PC-9 (cell line): ENCODE measurements around the gene NKIRAS1. TPM values are rescaled to one million over a fixed set of nuclear protein-coding genes. Genes with fewer than 3 reads are reported as not detected.

Experiments
- BruUV-seq: library from RNA; stranded (reverse); fragments of 400-500 nt; replicated peaks from 2 replicates; lab custom pipeline; 2021; lab: Mats Ljungman, UMichigan
- CTCF ChIA-PET: fragments of 300-600 bp; sonication (Branson Sonifier 250); formaldehyde crosslinking; loops from one replicate; lab custom pipeline; 2022; ENCODE audit warnings: antibody characterized with exemption; lab: Charles Lee
- POLR2A ChIA-PET: fragments of 300-600 bp; sonication (Branson Sonifier 250); formaldehyde crosslinking; loops from one replicate; lab custom pipeline; 2022; ENCODE audit warnings: antibody characterized with exemption; ENCODE audit not compliant: unreplicated experiment; lab: Charles Lee
- DNase-seq, 2 experiments: peaks; one replicate each; pipeline versions ENCODE4 v3.0.0 to v3.0.0-alpha.2; 2015 to 2022; ENCODE audit warnings: mixed read lengths in 1 of 2
- H2AFZ ChIP-seq: fragments of 200-600 bp; sonication (generic); 2 replicates; pipeline ENCODE4 v1.8.1; 2017; ENCODE audit warnings: antibody characterized with exemption
- H3F3A ChIP-seq: fragments of 200-600 bp; sonication (generic); 2 replicates; pipeline ENCODE4 v1.8.1; 2017; ENCODE audit warnings: antibody characterized with exemption, mild to moderate bottlenecking, low read depth; ENCODE audit not compliant: insufficient read depth
- H3K27ac ChIP-seq: fragments of 200-600 bp; sonication (generic); 2 replicates; pipeline ENCODE4 v1.6.1; 2016; ENCODE audit warnings: mixed run types
- H3K27me3 ChIP-seq: fragments of 200-600 bp; sonication (generic); 2 replicates; pipeline ENCODE4 v1.6.1; 2016; ENCODE audit warnings: low read depth, mixed run types; ENCODE audit not compliant: insufficient read depth
- H3K36me3 ChIP-seq: fragments of 200-600 bp; sonication (generic); 2 replicates; pipeline ENCODE4 v1.6.1; 2016; ENCODE audit warnings: low read depth, mixed run types
- H3K4me1 ChIP-seq: fragments of 200-600 bp; sonication (generic); replicated peaks from 2 replicates; pipeline ENCODE4 v1.6.1; 2016; ENCODE audit warnings: mixed run types; ENCODE audit not compliant: insufficient read depth
- H3K4me2 ChIP-seq: fragments of 200-600 bp; sonication (generic); 2 replicates; pipeline ENCODE4 v1.6.1; 2017; ENCODE audit warnings: mixed run types
- H3K4me3 ChIP-seq: fragments of 200-600 bp; sonication (generic); 2 replicates; pipeline ENCODE4 v1.6.1; 2016; ENCODE audit warnings: mixed run types
- H3K79me2 ChIP-seq: fragments of 200-600 bp; sonication (generic); 2 replicates; pipeline ENCODE4 v1.6.1; 2017; ENCODE audit warnings: low read depth, mixed run types
- H3K9me2 ChIP-seq: fragments of 200-600 bp; sonication (generic); 2 replicates; pipeline ENCODE4 v1.8.1; 2017; ENCODE audit warnings: mild to moderate bottlenecking; ENCODE audit not compliant: insufficient read depth
- H3K9me3 ChIP-seq: fragments of 200-600 bp; sonication (generic); 2 replicates; pipeline ENCODE4 v1.8.1; 2016; ENCODE audit warnings: low read depth; ENCODE audit not compliant: insufficient read depth
- H4K20me1 ChIP-seq: fragments of 200-600 bp; sonication (generic); 2 replicates; pipeline ENCODE4 v1.8.1; 2017; ENCODE audit not compliant: insufficient read depth
- EZH2 ChIP-seq: fragments of 200-600 bp; sonication (generic); IDR thresholded peaks from 2 replicates; pipeline ENCODE4 v1.8.0; 2017; ENCODE audit warnings: antibody characterized with exemption, low read depth
- intact Hi-C: fragments of 100-400 bp; cut with micrococcal nuclease; formaldehyde crosslinking; loops from one replicate; pipeline ENCODE4 v1.10.0; 2022; ENCODE audit not compliant: unreplicated experiment
- total RNA-seq: library from RNA; stranded (reverse); gene quantifications from 2 replicates; pipeline ENCODE4 v1.2.3, GENCODE V29; 2021
- TF ChIP-seq, protein P1 (sequence below): fragments of 200-600 bp; sonication (generic); conservative IDR thresholded peaks from 2 replicates; pipeline ENCODE4 v1.6.1; 2017; ENCODE audit warnings: mixed run types, antibody characterized with exemption, mild to moderate bottlenecking, moderate library complexity

NKIRAS1 gene
- total RNA-seq, 1 experiment from 2014 or later, result 8.6 TPM

DNA sequence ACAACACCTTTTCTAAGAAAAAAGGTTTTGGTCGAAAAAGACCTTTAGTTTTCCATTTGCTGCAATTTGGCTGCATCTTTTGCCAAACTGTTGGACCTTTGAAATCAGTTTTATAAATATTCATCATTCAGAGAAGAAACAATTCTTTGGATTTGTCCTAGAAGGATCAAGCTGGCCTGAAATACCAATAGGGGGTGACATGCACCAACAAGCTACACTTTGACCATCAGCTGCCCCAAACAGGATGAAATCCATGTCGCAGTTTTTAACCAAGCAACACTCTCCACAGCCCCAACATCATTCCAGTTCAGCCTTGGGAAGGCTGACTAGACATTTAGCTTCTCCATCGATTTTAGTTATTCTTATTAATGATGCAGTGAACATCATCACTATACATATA lies 9.9 kb upstream of the NKIRAS1 start:
- no TSS peak for BruUV-seq
- Histone ChIP-seq H4K20me1 (no peaks in the 10 kb centered on the region), H3K27me3 (no peaks in the 10 kb centered on the region), H3F3A (peaks cover 24% of the 10 kb centered on the region), H3K79me2 (no peaks in the 10 kb centered on the region), H3K36me3 (no peaks in the 10 kb centered on the region), H2AFZ (no peak overlapping the region), H3K27ac (no peak overlapping the region), H3K4me2 (no peak overlapping the region), H3K4me3 (no peak overlapping the region), H3K4me1 (peaks cover 11% of the 10 kb centered on the region; the same call in 1 of the 2 replicates), H3K9me2 (no peaks in the 10 kb centered on the region), H3K9me3 (no peaks in the 10 kb centered on the region)
- ChIA-PET CTCF (no interaction called here), POLR2A (no interaction called here)
- intact Hi-C loops, result no loop called here
- DNase-seq, result no peak
- TF ChIP-seq EZH2, result no peak
- TF ChIP-seq, protein P1, sequence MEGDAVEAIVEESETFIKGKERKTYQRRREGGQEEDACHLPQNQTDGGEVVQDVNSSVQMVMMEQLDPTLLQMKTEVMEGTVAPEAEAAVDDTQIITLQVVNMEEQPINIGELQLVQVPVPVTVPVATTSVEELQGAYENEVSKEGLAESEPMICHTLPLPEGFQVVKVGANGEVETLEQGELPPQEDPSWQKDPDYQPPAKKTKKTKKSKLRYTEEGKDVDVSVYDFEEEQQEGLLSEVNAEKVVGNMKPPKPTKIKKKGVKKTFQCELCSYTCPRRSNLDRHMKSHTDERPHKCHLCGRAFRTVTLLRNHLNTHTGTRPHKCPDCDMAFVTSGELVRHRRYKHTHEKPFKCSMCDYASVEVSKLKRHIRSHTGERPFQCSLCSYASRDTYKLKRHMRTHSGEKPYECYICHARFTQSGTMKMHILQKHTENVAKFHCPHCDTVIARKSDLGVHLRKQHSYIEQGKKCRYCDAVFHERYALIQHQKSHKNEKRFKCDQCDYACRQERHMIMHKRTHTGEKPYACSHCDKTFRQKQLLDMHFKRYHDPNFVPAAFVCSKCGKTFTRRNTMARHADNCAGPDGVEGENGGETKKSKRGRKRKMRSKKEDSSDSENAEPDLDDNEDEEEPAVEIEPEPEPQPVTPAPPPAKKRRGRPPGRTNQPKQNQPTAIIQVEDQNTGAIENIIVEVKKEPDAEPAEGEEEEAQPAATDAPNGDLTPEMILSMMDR, result no peak

DNA sequence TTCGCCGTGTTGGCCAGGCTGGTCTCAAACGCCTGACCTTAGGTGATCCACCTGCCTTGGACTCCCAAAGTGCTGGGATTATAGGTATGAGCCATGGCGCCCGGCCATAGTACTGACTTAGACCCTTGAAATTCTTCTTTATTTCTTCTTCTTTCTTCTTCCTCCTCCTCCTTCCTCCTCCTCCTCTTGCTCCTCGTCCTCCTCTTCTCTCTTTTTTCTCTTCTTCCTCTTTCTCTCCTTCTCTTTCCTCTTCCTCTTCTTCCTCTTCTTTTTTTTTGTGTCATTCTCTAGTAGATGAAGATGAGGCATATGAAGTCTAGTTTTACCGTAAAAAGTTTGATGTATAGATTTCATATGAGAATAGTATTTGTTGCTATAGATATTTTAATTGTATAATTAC lies 9.5 kb upstream of the NKIRAS1 start:
- intact Hi-C loops, result no loop called here
- no TSS peak for BruUV-seq
- Histone ChIP-seq H3K9me3 (no peaks in the 10 kb centered on the region), H3K4me3 (no peak overlapping the region), H2AFZ (no peak overlapping the region), H4K20me1 (no peaks in the 10 kb centered on the region), H3K27me3 (no peaks in the 10 kb centered on the region), H3K4me1 (peaks cover 11% of the 10 kb centered on the region; the same call in 1 of the 2 replicates), H3K4me2 (no peak overlapping the region), H3K36me3 (no peaks in the 10 kb centered on the region), H3F3A (peaks cover 29% of the 10 kb centered on the region), H3K79me2 (no peaks in the 10 kb centered on the region), H3K27ac (no peak overlapping the region), H3K9me2 (no peaks in the 10 kb centered on the region)
- TF ChIP-seq, protein P1, result no peak
- TF ChIP-seq EZH2, result no peak
- ChIA-PET CTCF (no interaction called here), POLR2A (no interaction called here)
- DNase-seq, result no peak

DNA sequence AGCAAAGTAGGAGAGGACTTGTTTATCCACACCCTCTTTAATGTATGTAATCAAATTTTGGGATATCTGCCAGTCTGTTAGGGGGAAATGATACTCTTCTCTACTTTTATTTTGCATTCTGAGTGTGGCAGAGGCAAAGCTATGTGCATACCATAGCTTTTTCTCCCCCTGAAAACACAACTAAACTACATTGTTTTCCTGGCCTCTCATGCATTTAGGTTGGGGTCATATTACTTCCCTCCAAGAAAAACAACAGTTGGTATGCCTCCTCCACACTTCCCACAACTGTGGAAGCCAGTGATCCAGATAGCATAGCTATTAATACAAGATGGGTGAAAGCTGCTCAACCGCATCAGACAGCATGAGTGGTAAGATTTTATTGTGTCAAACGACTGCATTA lies 7.0 kb upstream of the NKIRAS1 start:
- BruUV-seq, result no TSS peak
- CTCF ChIA-PET, result interaction anchor here (0.7 kb wide), 1 partner anchor 31 kb away, joined by 6 read pairs; no protein-coding TSS in a partner anchor
- no peaks in the 10 kb centered on the region for H3K9me3 ChIP-seq

More for the DNA sequence above, 7.0 kb upstream of the NKIRAS1 start:
- H3K4me2 ChIP-seq, result no peak overlapping the region
- H3K36me3 ChIP-seq, result peaks cover 20% of the 10 kb centered on the region
- H3F3A ChIP-seq, result peaks cover 53% of the 10 kb centered on the region
- H3K79me2 ChIP-seq, result peaks cover 19% of the 10 kb centered on the region
- TF ChIP-seq, protein P1, result no peak
- no peak for TF ChIP-seq EZH2
- H3K27ac ChIP-seq, result no peak overlapping the region
- H3K27me3 ChIP-seq, result no peaks in the 10 kb centered on the region
- H4K20me1 ChIP-seq, result peaks cover 22% of the 10 kb centered on the region
- DNase-seq, result no peak
- H3K4me1 ChIP-seq, result peaks cover 35% of the 10 kb centered on the region
- no peak overlapping the region for H3K4me3 ChIP-seq
- POLR2A ChIA-PET, result interaction anchor here (0.6 kb wide), 1 partner anchor 1911 kb away, joined by 11 read pairs; no protein-coding TSS in a partner anchor
- H2AFZ ChIP-seq, result no peak overlapping the region
- intact Hi-C loops, result no loop called here
- H3K9me2 ChIP-seq, result no peaks in the 10 kb centered on the region; the same call in 1 of the 2 replicates
